ENCODE results near the gene MRPL55.

The MRPL55 gene

DNA sequence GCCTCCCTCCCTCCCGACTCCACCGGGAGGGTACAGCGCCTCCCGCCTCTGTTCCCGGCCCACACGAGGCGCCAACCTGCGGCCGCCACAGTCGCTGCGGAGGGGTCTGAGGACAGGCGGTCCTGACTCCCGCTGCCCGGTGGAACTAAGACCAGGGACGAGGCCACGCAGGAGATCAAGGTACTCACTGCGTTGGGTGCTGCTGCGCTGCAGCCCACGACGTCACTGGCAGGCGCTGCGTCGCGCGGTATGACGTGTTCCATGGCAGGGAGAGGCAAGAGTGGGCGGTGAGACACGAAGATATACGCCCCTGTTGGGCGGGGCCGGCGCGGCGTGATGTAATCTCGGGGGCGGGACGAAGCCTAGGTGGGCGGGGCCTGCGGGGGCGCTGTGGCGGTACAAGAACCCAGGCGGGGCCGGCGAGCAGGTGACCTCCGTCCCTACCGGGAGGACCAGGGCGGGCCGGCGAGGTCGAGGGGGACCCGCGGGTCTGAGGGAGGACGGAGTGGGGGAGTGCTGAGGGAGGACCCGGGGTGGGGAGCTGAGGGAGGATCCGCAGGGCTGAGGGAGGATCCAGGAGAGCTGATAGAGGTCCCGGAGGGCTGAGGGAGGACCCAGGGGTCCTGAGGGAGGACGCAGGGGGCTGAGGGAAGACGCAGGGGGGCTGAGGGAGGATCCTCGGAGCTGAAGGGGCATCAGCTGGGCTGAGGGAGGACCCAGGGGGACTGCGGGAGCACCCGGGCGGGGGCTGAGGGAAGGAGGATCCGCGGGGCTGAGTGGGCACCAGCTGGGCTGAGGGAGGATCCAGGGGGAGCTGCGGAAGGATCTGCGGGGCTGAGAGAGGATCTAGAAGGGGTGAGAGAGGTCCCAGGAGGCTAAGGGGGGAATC lies at the start of gene MRPL55:
MRPL55 (minus strand) TSS at position 227 of the 889 bp plus-strand sequence. CDS start 1,039 bp downstream, outside the sequence.
- TF ChIP-seq, protein P1, sequence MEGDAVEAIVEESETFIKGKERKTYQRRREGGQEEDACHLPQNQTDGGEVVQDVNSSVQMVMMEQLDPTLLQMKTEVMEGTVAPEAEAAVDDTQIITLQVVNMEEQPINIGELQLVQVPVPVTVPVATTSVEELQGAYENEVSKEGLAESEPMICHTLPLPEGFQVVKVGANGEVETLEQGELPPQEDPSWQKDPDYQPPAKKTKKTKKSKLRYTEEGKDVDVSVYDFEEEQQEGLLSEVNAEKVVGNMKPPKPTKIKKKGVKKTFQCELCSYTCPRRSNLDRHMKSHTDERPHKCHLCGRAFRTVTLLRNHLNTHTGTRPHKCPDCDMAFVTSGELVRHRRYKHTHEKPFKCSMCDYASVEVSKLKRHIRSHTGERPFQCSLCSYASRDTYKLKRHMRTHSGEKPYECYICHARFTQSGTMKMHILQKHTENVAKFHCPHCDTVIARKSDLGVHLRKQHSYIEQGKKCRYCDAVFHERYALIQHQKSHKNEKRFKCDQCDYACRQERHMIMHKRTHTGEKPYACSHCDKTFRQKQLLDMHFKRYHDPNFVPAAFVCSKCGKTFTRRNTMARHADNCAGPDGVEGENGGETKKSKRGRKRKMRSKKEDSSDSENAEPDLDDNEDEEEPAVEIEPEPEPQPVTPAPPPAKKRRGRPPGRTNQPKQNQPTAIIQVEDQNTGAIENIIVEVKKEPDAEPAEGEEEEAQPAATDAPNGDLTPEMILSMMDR (IDR thresholded peaks at IDR 0.05; ENCODE audit: insufficient read depth, low read depth, low read length, missing control alignments): no peak
- DNase-seq (ENCODE audit: low read depth): peak; percentile 97
- peak within 1 kb of the TSS; percentile 100 for H3K4me3 ChIP-seq (ENCODE audit: low read depth, low read length)

- TF ChIP-seq, protein P1 (IDR thresholded peaks at IDR 0.05; ENCODE audit: insufficient read depth, low read depth, low read length, missing control alignments): no peak
- H3K4me3 ChIP-seq (ENCODE audit: low read depth, low read length): no peak overlapping the region
- no peak for DNase-seq (ENCODE audit: low read depth)
Observed at GRCh38 chr1:228158151-228159007, 49.3 kb upstream of the MRPL55 start.

GRCh38 chr1:228157729-228158126 lies 48.6 kb upstream of the MRPL55 start:
- H3K4me3 ChIP-seq (ENCODE audit: low read depth, low read length): no peak overlapping the region
- TF ChIP-seq, protein P1 (IDR thresholded peaks at IDR 0.05; ENCODE audit: insufficient read depth, low read depth, low read length, missing control alignments): no peak
- no peak for DNase-seq (ENCODE audit: low read depth)

DNA sequence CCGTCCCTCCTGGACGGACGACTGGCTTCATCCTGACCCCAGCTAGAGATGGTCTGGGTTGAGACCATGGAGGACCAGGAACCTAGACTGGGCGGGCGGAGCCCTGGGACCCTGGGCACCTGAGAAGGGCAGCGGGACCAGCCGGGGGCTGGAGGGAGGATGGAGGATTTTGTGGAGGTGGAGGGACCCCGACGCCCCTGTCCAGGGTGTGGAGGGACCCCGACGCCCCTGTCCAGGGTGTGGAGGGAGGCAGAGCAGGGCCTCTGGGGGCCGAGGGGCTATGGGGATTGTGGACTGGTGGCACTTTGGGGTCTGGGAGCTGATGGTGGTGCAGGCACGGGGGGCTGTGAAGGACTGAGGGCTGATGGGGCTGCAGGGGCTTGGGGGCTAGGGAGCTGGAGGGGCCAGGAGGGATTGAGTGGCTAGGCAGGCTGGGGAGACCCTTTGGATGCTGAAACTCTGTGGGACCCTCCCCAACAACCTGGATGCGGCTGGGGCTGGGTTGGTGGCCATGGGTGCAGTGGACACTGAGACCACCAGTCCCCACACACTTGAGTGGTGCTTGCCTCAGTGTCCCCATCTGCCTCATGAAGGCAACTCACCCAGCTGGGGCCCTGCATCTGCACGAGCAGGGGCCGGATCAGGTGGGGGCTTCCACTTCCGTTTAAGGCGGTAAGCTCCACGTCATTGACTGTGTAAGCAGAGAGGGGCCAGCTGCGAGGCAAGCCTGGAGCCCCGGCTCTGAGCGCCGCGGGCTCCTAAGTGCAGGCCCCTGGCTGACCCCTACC lies 48.0 kb upstream of the MRPL55 start:
- H3K4me3 ChIP-seq (ENCODE audit: low read depth, low read length): no peak overlapping the region
- DNase-seq (ENCODE audit: low read depth): no peak
- TF ChIP-seq, protein P1 (IDR thresholded peaks at IDR 0.05; ENCODE audit: insufficient read depth, low read depth, low read length, missing control alignments): no peak

DNA sequence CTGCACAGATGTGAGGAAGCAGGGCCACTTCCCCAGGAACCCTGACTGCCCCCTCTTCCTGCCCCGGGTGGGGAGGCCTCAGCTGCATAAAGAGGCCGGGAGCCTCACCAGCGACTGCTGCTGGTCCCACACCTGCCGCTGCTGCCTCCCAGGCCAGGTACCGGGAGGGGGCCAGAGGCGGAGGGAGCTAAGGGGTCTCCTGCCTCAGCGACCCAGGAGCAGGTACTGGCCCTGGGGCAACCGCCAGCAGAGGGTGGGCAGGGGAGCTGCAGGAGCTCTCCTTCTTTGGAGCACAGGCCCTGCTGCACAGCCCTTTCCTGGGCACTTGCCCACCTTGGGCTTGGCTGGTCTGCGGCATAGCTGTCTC lies 47.4 kb upstream of the MRPL55 start:
- no peak for DNase-seq (ENCODE audit: low read depth)
- H3K4me3 ChIP-seq (ENCODE audit: low read depth, low read length): no peak overlapping the region
- TF ChIP-seq, protein P1 (IDR thresholded peaks at IDR 0.05; ENCODE audit: insufficient read depth, low read depth, low read length, missing control alignments): no peak

Measured in GM12865 (cell line).